Stimulated activated CD8-positive, alpha-beta memory T cell treated with anti-CD3 and anti-CD28 coated beads, Interleukin-15, amount 100 ng/mL, for 48 hours (primary cell): Measurements from ENCODE around the gene BCOR.

ENCODE experiments used
- DNase-seq, 2 donors: peaks; one replicate each; pipeline ENCODE4 v3.0.0-alpha.2; 2020; ENCODE audit warnings: low read depth in 2 of 2

BCOR gene

GRCh38 chrX:40063555-40063954 lies 34.2 kb downstream of the BCOR start:
- no peak for DNase-seq

GRCh38 chrX:40062525-40063155 lies 35.1 kb downstream of the BCOR start:
- DNase-seq = no peak

- no peak for DNase-seq
Observed at GRCh38 chrX:40061871-40062524, 35.8 kb downstream of the BCOR start.

- no peak for DNase-seq
Observed at GRCh38 chrX:40061005-40061404, 36.8 kb downstream of the BCOR start.

- no peak for DNase-seq
Observed at GRCh38 chrX:40060356-40060845, 37.4 kb downstream of the BCOR start.

GRCh38 chrX:40058719-40059118 lies 39.0 kb downstream of the BCOR start:
- DNase-seq = no peak

- DNase-seq = no peak
Observed at GRCh38 chrX:40057405-40057804, 40.4 kb downstream of the BCOR start.

GRCh38 chrX:40056420-40056819 lies 41.3 kb downstream of the BCOR start:
- no peak for DNase-seq

GRCh38 chrX:40055495-40055894 lies 42.3 kb downstream of the BCOR start:
- DNase-seq = no peak

GRCh38 chrX:40054793-40055192 lies 43.0 kb downstream of the BCOR start:
- no peak for DNase-seq

- DNase-seq = no peak
Observed at GRCh38 chrX:40050532-40050931, 47.2 kb downstream of the BCOR start.

GRCh38 chrX:40049084-40049641 lies 48.6 kb downstream of the BCOR start:
- no peak for DNase-seq

- no peak for DNase-seq
Observed at GRCh38 chrX:40047485-40047884, 50.3 kb downstream of the BCOR start.

- DNase-seq = no peak
Observed at GRCh38 chrX:40043895-40044294, 53.9 kb downstream of the BCOR start.

- no peak for DNase-seq
Observed at GRCh38 chrX:40041915-40042314, 55.8 kb downstream of the BCOR start.

GRCh38 chrX:40040686-40041461 lies 56.9 kb downstream of the BCOR start:
- DNase-seq = no peak

- DNase-seq = no peak
Observed at GRCh38 chrX:40039887-40040286, 57.9 kb downstream of the BCOR start.

GRCh38 chrX:40037367-40037766 lies 60.4 kb downstream of the BCOR start:
- no peak for DNase-seq

- DNase-seq = no peak
Observed at GRCh38 chrX:40035726-40036125, 62.0 kb downstream of the BCOR start.

- no peak for DNase-seq
Observed at GRCh38 chrX:40031911-40032310, 65.8 kb downstream of the BCOR start.

GRCh38 chrX:40030205-40030604 lies 67.6 kb downstream of the BCOR start:
- DNase-seq = no peak

- no peak for DNase-seq
Observed at GRCh38 chrX:40022421-40022820, 75.3 kb downstream of the BCOR start.

GRCh38 chrX:40021647-40022046 lies 76.1 kb downstream of the BCOR start:
- no peak for DNase-seq
